SU-DHL-6 (cell line): ENCODE data around the gene AP3D1.

Experiments used
- H2AFZ ChIP-seq: fragments of 200-600 bp; sonication (generic); 2 replicates; pipeline ENCODE4 v1.6.1; 2014; ENCODE audit warnings: low read depth, mild to moderate bottlenecking, moderate library complexity, mixed read lengths, antibody characterized with exemption, low read length; ENCODE audit not compliant: severe bottlenecking
- H3F3A ChIP-seq: fragments of 200-600 bp; shearing (Covaris generic); 2 replicates; pipeline ENCODE4 v1.6.0; 2016; ENCODE audit warnings: antibody characterized with exemption, mild to moderate bottlenecking; ENCODE audit not compliant: insufficient read depth
- H3K27ac ChIP-seq: fragments of 200-600 bp; sonication (generic); 2 replicates; pipeline ENCODE4 v1.5.1; 2016; ENCODE audit warnings: low read depth, mild to moderate bottlenecking, low read length, moderate library complexity, mixed read lengths
- H3K27me3 ChIP-seq: fragments of 200-600 bp; sonication (generic), shearing (Covaris generic); 2 replicates; pipeline ENCODE4 v1.6.0; 2014; ENCODE audit warnings: mild to moderate bottlenecking, low read length
- H3K36me3 ChIP-seq: fragments of 200-600 bp; sonication (generic); 2 replicates; pipeline ENCODE4 v1.6.1; 2014; ENCODE audit warnings: mild to moderate bottlenecking, low read length, mixed read lengths
- H3K4me2 ChIP-seq: fragments of 300-600, 200-600 bp; shearing (Covaris generic), sonication (generic); 2 replicates; pipeline ENCODE4 v1.6.0; 2014; ENCODE audit warnings: low read length, low read depth, mild to moderate bottlenecking; ENCODE audit not compliant: poor library complexity, severe bottlenecking
- H3K4me3 ChIP-seq: fragments of 200-600 bp; sonication (generic); 2 replicates; pipeline ENCODE4 v1.5.1; 2014; ENCODE audit warnings: antibody characterized with exemption, low read length, mild to moderate bottlenecking, mixed read lengths; ENCODE audit not compliant: insufficient read depth, poor library complexity, severe bottlenecking
- H3K79me2 ChIP-seq: fragments of 200-600 bp; sonication (generic); 2 replicates; pipeline ENCODE4 v1.6.1; 2014; ENCODE audit warnings: mild to moderate bottlenecking, low read length, moderate library complexity; ENCODE audit not compliant: insufficient read depth
- H3K9ac ChIP-seq: fragments of 200-600 bp; sonication (generic); 2 replicates; pipeline ENCODE4 v1.7.0; 2014; ENCODE audit warnings: mild to moderate bottlenecking, low read length
- H3K9me2 ChIP-seq: fragments of 200-600 bp; sonication (generic); replicated peaks from 2 replicates; pipeline ENCODE4 v1.6.1; 2014; ENCODE audit warnings: low read length; ENCODE audit not compliant: insufficient read depth
- H3K9me3 ChIP-seq: fragments of 200-600 bp; sonication (generic); 2 replicates; pipeline ENCODE4 v1.6.1; 2014; ENCODE audit warnings: low read length, mixed read lengths; ENCODE audit not compliant: insufficient read depth
- H4K20me1 ChIP-seq: fragments of 200-600 bp; sonication (generic); 2 replicates; pipeline ENCODE4 v1.6.1; 2014; ENCODE audit warnings: low read depth, mild to moderate bottlenecking, antibody characterized with exemption, low read length, moderate library complexity, mixed read lengths
- EZH2phosphoT487 ChIP-seq: fragments of 200-600 bp; sonication (generic), shearing (Covaris generic); conservative IDR thresholded peaks from 2 replicates; pipeline ENCODE4 v1.6.1; 2018; ENCODE audit warnings: mild to moderate bottlenecking, antibody characterized with exemption, low read length, moderate library complexity, mixed read lengths
- TF ChIP-seq, protein P1 (sequence below): fragments of 200-600 bp; sonication (generic); IDR thresholded peaks from one replicate; pipeline ENCODE4 v1.5.1; 2017; ENCODE audit warnings: antibody characterized with exemption, mild to moderate bottlenecking, low read length, moderate library complexity; ENCODE audit not compliant: insufficient read depth, poor library complexity, severe bottlenecking

Gene AP3D1

DNA sequence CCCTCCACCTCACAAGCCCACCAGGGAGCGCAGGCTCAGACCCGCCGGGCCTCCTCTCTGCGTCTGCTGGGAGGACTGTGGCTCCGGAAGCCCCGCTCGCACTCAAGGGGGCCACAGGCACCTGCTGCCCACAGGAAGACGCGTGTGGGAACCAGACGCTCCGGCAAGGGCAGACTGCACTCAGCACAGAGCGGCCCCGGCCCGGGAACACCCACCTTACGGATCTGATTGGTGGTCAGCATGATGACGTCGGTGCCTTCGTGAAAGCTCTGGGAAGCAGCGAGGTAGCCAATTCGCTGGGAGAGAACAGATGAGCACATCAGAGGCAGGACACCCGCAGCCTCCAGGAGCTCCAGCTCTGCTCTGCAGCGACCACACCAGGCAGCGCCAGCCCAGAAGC lies 14.6 kb downstream of the AP3D1 start:
- H3K9me2 ChIP-seq, result no peaks in the 10 kb centered on the region
- H4K20me1 ChIP-seq, result no peaks in the 10 kb centered on the region
- H3K79me2 ChIP-seq, result peaks cover 22% of the 10 kb centered on the region; the same call in 1 of the 2 replicates
- H3K4me3 ChIP-seq, result no peak overlapping the region
- no peak overlapping the region for H3K27ac ChIP-seq
- no peak overlapping the region for H3K9ac ChIP-seq
- no peak overlapping the region for H3K4me2 ChIP-seq
- no peaks in the 10 kb centered on the region for H3F3A ChIP-seq
- H3K36me3 ChIP-seq, result no peaks in the 10 kb centered on the region
- no peaks in the 10 kb centered on the region for H3K27me3 ChIP-seq
- TF ChIP-seq, protein P1, sequence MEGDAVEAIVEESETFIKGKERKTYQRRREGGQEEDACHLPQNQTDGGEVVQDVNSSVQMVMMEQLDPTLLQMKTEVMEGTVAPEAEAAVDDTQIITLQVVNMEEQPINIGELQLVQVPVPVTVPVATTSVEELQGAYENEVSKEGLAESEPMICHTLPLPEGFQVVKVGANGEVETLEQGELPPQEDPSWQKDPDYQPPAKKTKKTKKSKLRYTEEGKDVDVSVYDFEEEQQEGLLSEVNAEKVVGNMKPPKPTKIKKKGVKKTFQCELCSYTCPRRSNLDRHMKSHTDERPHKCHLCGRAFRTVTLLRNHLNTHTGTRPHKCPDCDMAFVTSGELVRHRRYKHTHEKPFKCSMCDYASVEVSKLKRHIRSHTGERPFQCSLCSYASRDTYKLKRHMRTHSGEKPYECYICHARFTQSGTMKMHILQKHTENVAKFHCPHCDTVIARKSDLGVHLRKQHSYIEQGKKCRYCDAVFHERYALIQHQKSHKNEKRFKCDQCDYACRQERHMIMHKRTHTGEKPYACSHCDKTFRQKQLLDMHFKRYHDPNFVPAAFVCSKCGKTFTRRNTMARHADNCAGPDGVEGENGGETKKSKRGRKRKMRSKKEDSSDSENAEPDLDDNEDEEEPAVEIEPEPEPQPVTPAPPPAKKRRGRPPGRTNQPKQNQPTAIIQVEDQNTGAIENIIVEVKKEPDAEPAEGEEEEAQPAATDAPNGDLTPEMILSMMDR, result no peak
- no peak for TF ChIP-seq EZH2phosphoT487
- H3K9me3 ChIP-seq, result no peaks in the 10 kb centered on the region
- no peak overlapping the region for H2AFZ ChIP-seq

GRCh38 chr19:2135474-2136402 lies 15.6 kb downstream of the AP3D1 start:
- Histone ChIP-seq H3K9me3 (no peaks in the 10 kb centered on the region), H3K4me2 (no peak overlapping the region), H3K27me3 (no peaks in the 10 kb centered on the region), H3K27ac (no peak overlapping the region), H3K79me2 (peaks cover 13% of the 10 kb centered on the region; the same call in 1 of the 2 replicates), H4K20me1 (no peaks in the 10 kb centered on the region), H3K4me3 (no peak overlapping the region), H3F3A (no peaks in the 10 kb centered on the region), H3K9ac (no peak overlapping the region), H3K9me2 (no peaks in the 10 kb centered on the region), H2AFZ (no peak overlapping the region), H3K36me3 (no peaks in the 10 kb centered on the region)
- TF ChIP-seq, protein P1, result no peak
- no peak for TF ChIP-seq EZH2phosphoT487

DNA sequence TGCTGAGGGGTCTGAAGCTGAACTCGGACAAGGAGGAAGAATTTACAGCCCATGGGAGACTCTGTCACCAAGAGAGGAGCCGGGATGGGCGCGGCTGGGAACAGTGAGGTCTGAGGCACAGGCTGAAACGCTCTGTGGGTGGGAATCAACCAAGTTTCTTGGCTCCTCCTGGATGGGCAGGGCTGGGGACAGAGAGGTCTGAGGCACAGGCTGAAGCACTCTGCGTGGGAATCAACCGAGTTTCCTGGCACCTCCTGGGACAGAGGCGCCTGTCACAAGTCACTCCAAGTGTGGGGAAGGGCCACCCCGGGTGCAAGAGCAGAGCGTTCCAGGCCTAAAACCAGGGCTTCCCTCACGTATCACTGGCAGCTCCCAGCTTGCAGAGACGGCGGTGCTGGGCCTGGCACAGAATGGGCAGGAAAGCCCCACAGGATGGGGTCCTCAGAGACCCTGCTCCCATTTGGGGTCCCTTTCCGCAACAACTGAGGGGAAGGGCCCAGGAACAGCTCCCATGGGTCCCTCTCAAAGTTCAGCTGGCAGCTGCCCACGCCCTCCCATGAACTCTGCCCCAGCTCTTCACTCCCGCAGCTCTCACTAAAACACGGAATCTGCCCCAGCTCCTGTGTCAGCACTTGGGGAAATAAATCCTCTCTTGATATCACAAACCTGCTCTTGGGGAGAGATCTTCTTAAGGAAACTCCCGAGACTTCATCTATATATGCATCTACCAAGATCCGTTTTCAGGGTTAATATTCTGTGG lies 18.5 kb downstream of the AP3D1 start:
- H3K36me3 ChIP-seq, result no peaks in the 10 kb centered on the region
- no peak overlapping the region for H3K4me3 ChIP-seq
- H3K4me2 ChIP-seq, result no peak overlapping the region
- no peaks in the 10 kb centered on the region for H4K20me1 ChIP-seq
- H3K9me2 ChIP-seq, result no peaks in the 10 kb centered on the region
- no peaks in the 10 kb centered on the region for H3K79me2 ChIP-seq
- no peaks in the 10 kb centered on the region for H3K27me3 ChIP-seq
- TF ChIP-seq EZH2phosphoT487, result no peak
- TF ChIP-seq, protein P1, result no peak
- H3K9ac ChIP-seq, result no peak overlapping the region
- no peak overlapping the region for H3K27ac ChIP-seq
- no peaks in the 10 kb centered on the region for H3K9me3 ChIP-seq
- H3F3A ChIP-seq, result no peaks in the 10 kb centered on the region
- no peak overlapping the region for H2AFZ ChIP-seq
